Osteocyte (in vitro differentiated cells): ENCODE measurements around the gene ARL6IP5. TPM values are rescaled to one million over a fixed set of nuclear protein-coding genes. Genes with fewer than 3 reads are reported as not detected.

Source experiments
- DNase-seq: peaks from one replicate; pipeline ENCODE4 v3.0.0; 2021; ENCODE audit warnings: mixed read lengths; ENCODE audit not compliant: unreplicated experiment; ENCODE audit errors: extremely low spot score
- H3K27ac Mint-ChIP-seq: one replicate; pipeline ENCODE4 v1.8.0; 2021; ENCODE audit warnings: mild to moderate bottlenecking, mixed read lengths; ENCODE audit not compliant: unreplicated experiment
- H3K27me3 Mint-ChIP-seq: one replicate; pipeline ENCODE4 v1.8.0; 2021; ENCODE audit warnings: mixed read lengths; ENCODE audit not compliant: unreplicated experiment
- H3K36me3 Mint-ChIP-seq: one replicate; pipeline ENCODE4 v1.8.0; 2021; ENCODE audit warnings: mixed read lengths; ENCODE audit not compliant: unreplicated experiment
- H3K4me1 Mint-ChIP-seq: one replicate; pipeline ENCODE4 v1.8.0; 2021; ENCODE audit warnings: mixed read lengths; ENCODE audit not compliant: unreplicated experiment
- H3K4me3 Mint-ChIP-seq: one replicate; pipeline ENCODE4 v1.8.0; 2021; ENCODE audit warnings: mild to moderate bottlenecking, moderate library complexity, mixed read lengths; ENCODE audit not compliant: unreplicated experiment
- H3K9me3 Mint-ChIP-seq: one replicate; pipeline ENCODE4 v1.8.0; 2021; ENCODE audit warnings: mixed read lengths; ENCODE audit not compliant: unreplicated experiment
- microRNA-seq: library from miRNA; unstranded; fragments of <30 nt; microRNA quantifications from one replicate; pipeline ENCODE4 v1.1.0, GENCODE V29; 2020; ENCODE audit not compliant: unreplicated experiment
- total RNA-seq: library from RNA; stranded (reverse); gene quantifications from 2 replicates; pipeline ENCODE4 v1.2.1, GENCODE V29; 2021
- TF ChIP-seq, protein P1 (sequence below): fragments of 200-600 bp; sonication (generic); IDR thresholded peaks from 2 replicates; pipeline ENCODE4 v1.5.0; 2021; ENCODE audit warnings: antibody characterized with exemption, mild to moderate bottlenecking, moderate library complexity

ARL6IP5 gene
- total RNA-seq, 1 donor from 2014 or later, result 116 TPM

DNA sequence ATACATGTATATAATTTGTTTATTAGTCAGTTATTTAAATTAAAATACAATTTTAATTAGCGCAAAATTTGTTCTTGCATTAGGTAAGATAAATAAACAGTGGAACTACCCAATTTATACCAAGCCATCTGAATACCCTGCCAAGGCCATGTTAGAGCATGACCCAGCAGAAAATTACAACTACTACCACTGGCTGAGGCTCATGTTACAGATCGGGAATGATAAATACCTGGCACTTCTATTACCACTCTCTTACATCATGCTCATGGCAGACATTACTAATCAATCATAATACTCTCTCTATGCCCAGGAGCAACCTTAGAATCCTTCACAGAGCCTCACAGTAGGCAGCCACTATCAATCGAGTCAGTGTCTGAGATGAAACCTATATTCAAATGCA is 58.9 kb downstream of the ARL6IP5 start:
- no peak for DNase-seq

DNA sequence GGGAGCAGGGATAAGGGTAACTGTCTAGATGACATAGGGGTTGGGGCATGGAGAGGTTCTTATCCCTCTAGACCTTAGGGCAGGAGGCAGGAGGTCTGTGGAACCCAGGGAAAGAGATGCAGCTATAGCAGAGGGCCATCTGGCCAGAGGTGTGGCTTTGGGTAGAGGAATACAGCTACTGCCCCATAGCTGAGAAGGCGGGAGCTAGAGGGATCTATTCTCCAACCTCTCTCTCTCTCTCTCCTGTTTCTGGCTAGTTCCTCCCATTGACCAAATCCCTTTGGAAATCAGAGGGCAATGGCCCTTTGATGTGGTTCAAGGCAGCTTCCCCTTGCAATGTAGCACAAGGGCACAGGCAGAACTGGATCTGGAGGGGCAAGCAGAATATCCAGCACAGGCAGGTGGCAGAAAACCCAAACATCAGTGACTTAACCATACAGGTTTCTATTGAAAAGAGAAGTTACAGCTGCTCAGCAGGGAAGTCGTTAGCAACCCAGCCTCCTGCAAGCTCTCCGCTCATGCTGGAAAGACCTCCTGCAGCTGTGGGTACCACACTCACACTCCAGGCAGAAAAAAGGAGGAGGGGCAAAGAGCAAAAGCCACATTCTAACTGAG is 60.0 kb downstream of the ARL6IP5 start:
- DNase-seq, result no peak
- TF ChIP-seq, protein P1, sequence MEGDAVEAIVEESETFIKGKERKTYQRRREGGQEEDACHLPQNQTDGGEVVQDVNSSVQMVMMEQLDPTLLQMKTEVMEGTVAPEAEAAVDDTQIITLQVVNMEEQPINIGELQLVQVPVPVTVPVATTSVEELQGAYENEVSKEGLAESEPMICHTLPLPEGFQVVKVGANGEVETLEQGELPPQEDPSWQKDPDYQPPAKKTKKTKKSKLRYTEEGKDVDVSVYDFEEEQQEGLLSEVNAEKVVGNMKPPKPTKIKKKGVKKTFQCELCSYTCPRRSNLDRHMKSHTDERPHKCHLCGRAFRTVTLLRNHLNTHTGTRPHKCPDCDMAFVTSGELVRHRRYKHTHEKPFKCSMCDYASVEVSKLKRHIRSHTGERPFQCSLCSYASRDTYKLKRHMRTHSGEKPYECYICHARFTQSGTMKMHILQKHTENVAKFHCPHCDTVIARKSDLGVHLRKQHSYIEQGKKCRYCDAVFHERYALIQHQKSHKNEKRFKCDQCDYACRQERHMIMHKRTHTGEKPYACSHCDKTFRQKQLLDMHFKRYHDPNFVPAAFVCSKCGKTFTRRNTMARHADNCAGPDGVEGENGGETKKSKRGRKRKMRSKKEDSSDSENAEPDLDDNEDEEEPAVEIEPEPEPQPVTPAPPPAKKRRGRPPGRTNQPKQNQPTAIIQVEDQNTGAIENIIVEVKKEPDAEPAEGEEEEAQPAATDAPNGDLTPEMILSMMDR, result no peak
- Mint-ChIP-seq H3K9me3 (no peaks in the 10 kb centered on the region), H3K4me1 (peaks cover 12% of the 10 kb centered on the region), H3K27me3 (peaks cover 11% of the 10 kb centered on the region), H3K27ac (no peak overlapping the region), H3K4me3 (no peak overlapping the region), H3K36me3 (no peaks in the 10 kb centered on the region)

More for the DNA sequence above, 58.9 kb downstream of the ARL6IP5 start:
- Mint-ChIP-seq H3K27me3 (peaks cover 16% of the 10 kb centered on the region), H3K9me3 (no peaks in the 10 kb centered on the region), H3K4me1 (peaks cover 7% of the 10 kb centered on the region), H3K4me3 (no peak overlapping the region), H3K36me3 (no peaks in the 10 kb centered on the region), H3K27ac (no peak overlapping the region)
- TF ChIP-seq, protein P1, result no peak

DNA sequence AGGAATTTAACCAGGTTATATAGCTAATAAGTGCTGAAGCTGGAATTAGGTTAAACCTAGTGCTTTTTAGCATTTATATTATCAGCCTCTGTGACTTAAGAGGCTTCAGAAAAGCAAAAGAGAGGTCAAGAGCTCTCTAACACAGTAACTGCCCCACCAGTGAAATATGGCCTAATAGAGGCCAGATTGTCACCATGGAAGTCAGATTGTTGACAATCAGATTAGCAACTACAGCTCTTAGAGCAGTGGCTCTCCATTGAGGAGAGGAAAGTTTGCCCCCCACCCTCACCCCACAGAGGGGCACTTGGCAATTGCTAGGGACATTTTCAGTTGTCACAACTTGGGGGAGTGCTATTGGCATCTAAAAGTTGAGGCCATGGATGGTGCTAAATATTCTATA is 61.0 kb downstream of the ARL6IP5 start:
- Mint-ChIP-seq H3K9me3 (no peaks in the 10 kb centered on the region), H3K27me3 (peaks cover 5% of the 10 kb centered on the region), H3K27ac (no peak overlapping the region), H3K4me3 (no peak overlapping the region), H3K4me1 (peaks cover 12% of the 10 kb centered on the region), H3K36me3 (no peaks in the 10 kb centered on the region)
- TF ChIP-seq, protein P1, result no peak
- no peak for DNase-seq

DNA sequence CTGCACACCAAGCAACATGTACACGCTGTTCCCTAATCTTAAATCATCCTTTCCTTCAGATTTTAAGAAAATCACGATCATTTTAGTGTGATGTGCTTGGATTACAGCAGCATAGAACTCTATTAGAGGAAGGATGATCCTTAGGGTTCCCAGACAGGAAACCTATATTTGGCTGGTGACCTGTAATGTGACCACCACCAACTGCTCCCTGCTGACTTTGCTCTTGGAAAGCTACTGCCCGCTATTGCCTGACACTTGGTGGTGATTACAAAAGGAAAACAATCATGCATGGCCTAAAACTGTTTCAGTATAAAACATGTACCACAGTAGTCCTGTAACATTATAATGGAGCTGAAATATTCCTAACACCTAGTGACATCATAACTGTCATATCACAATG is 64.8 kb downstream of the ARL6IP5 start:
- H3K4me1 Mint-ChIP-seq, result peaks cover 9% of the 10 kb centered on the region
- H3K27me3 Mint-ChIP-seq, result peaks cover 33% of the 10 kb centered on the region
- H3K9me3 Mint-ChIP-seq, result no peaks in the 10 kb centered on the region
- H3K4me3 Mint-ChIP-seq, result no peak overlapping the region
- H3K36me3 Mint-ChIP-seq, result no peaks in the 10 kb centered on the region
- no peak for DNase-seq
- TF ChIP-seq, protein P1, result no peak
- no peak overlapping the region for H3K27ac Mint-ChIP-seq

Small RNA genes within 50 kb of the gene (microRNA-seq; reads per million reads assigned to microRNA genes)
- gene MIR3136, result not detected

Other genes starting within 250 kb of the ARL6IP5 start
- not detected in 2 replicates for gene TAFA4, start 152.4 kb upstream of the ARL6IP5 start, total RNA-seq
- gene EOGT, start 71.3 kb upstream of the ARL6IP5 start, total RNA-seq, result 26.6 and 27.6 TPM in 2 replicates
- 42.0 and 44.4 TPM in 2 replicates for gene TMF1, start 32.6 kb upstream of the ARL6IP5 start, total RNA-seq
- 75.0 and 78.9 TPM in 2 replicates for gene UBA3, start 4.6 kb upstream of the ARL6IP5 start, total RNA-seq
- not detected in 2 replicates for gene LMOD3, start 37.7 kb downstream of the ARL6IP5 start, total RNA-seq